K562 (cell line): ENCODE measurements around the gene CBL. TPM values are rescaled to one million over a fixed set of nuclear protein-coding genes. Genes with fewer than 3 reads are reported as not detected.

Experiments
- ERF ChIP-seq: fragments of 450-650 bp; formaldehyde crosslinking; IDR thresholded peaks from 2 replicates; pipeline ENCODE4 v1.4.0; 2020; ENCODE audit warnings: mild to moderate bottlenecking, mixed read lengths
- GABPA ChIP-seq: fragments of 200-800 bp; sonication (Bioruptor generic); conservative IDR thresholded peaks from 2 replicates; pipeline ENCODE4 v1.6.1; 2016; ENCODE audit warnings: low read depth, missing genetic modification characterization, missing compliant biosample characterization
- NR2C1 ChIP-seq, 2 experiments: fragments of 450-650 bp; IDR thresholded peaks; 2 replicates each; pipeline ENCODE4 v1.6.1; 2017; ENCODE audit warnings: mild to moderate bottlenecking in 2 of 2, antibody characterized with exemption in 1 of 2, inconsistent platforms in 1 of 2, missing compliant biosample characterization in 1 of 2, missing genetic modification characterization in 1 of 2
- RB1 ChIP-seq: fragments of 450-650 bp; IDR thresholded peaks from 2 replicates; pipeline ENCODE4 v1.6.1; 2017; ENCODE audit warnings: low read depth, mild to moderate bottlenecking
- SMC3 ChIP-seq: conservative IDR thresholded peaks from 2 replicates; pipeline ENCODE4 v1.6.1; 2011; ENCODE audit warnings: low read depth, low read length, improper control_type of control experiment; ENCODE audit not compliant: insufficient read depth
- ZNF3 ChIP-seq: fragments of 250-450 bp; sonication (Bioruptor Pico); IDR thresholded peaks from 2 replicates; pipeline ENCODE4 v1.5.0; 2021; ENCODE audit warnings: mild to moderate bottlenecking, moderate library complexity
- polyA plus RNA-seq, 8 experiments: library from polyadenylated mRNA; depleted of rRNA in 4 of 8; stranded (reverse) in 5 of 8; unstranded in 3 of 8; fragments of >200 nt; fragmentation: Nextera tagmentation in 2 of 8; fragmentation: Illumina TruSeq in 1 of 8; extraction: Ambion mirVana in 2 of 8; extraction: Trizol in 1 of 8; gene quantifications; 2 replicates each; pipeline versions ENCODE4 v1.2.1 to v1.2.3, GENCODE V29; 2011 to 2014; ENCODE audit warnings: inconsistent platforms in 1 of 8, missing spikeins in 1 of 8
- total RNA-seq, 7 experiments: library from RNA; depleted of rRNA in 6 of 7; stranded (reverse); fragments of >200 nt in 6 of 7; fragmentation: Illumina TruSeq in 2 of 7; extraction: Trizol in 2 of 7; gene quantifications; 2 replicates each; pipeline versions ENCODE4 v1.2.1 to v1.2.3, GENCODE V29; 2011 to 2021; ENCODE audit warnings: low replicate concordance in 1 of 7
- TF ChIP-seq, protein P1 (sequence below), 2 experiments: fragments of 450-650 bp in 1 of 2; sonication (generic) in 1 of 2; formaldehyde crosslinking in 1 of 2; IDR thresholded peaks; 2 replicates each; pipeline versions ENCODE4 v1.7.1 to v1.9.0; 2016 to 2022; ENCODE audit warnings: inconsistent platforms in 1 of 2, mild to moderate bottlenecking in 1 of 2, missing genetic modification reagents in 1 of 2
- TF ChIP-seq, protein P2 (sequence below): fragments of 450-650 bp; IDR thresholded peaks from 2 replicates; pipeline ENCODE4 v1.6.1; 2016; ENCODE audit warnings: antibody characterized with exemption
- TF ChIP-seq, protein P3 (sequence below): fragments of 200-400 bp; formaldehyde crosslinking; IDR thresholded peaks from 2 replicates; pipeline ENCODE4 v1.6.1; 2017; ENCODE audit warnings: mild to moderate bottlenecking, low read depth, low read length, moderate library complexity
- TF ChIP-seq, protein P4 (sequence below), 2 experiments: fragments of 450-650 bp; conservative IDR thresholded peaks; 2 replicates each; pipeline ENCODE4 v1.6.1; 2017; ENCODE audit warnings: mild to moderate bottlenecking in 2 of 2, moderate library complexity in 2 of 2

The CBL gene
- total and polyA plus RNA-seq, 9 of the 15 experiments (the other 6 are each of a cell fraction or from before 2014, with no cell fraction given): 3.2 to 24.9 (median 9.9) TPM

DNA sequence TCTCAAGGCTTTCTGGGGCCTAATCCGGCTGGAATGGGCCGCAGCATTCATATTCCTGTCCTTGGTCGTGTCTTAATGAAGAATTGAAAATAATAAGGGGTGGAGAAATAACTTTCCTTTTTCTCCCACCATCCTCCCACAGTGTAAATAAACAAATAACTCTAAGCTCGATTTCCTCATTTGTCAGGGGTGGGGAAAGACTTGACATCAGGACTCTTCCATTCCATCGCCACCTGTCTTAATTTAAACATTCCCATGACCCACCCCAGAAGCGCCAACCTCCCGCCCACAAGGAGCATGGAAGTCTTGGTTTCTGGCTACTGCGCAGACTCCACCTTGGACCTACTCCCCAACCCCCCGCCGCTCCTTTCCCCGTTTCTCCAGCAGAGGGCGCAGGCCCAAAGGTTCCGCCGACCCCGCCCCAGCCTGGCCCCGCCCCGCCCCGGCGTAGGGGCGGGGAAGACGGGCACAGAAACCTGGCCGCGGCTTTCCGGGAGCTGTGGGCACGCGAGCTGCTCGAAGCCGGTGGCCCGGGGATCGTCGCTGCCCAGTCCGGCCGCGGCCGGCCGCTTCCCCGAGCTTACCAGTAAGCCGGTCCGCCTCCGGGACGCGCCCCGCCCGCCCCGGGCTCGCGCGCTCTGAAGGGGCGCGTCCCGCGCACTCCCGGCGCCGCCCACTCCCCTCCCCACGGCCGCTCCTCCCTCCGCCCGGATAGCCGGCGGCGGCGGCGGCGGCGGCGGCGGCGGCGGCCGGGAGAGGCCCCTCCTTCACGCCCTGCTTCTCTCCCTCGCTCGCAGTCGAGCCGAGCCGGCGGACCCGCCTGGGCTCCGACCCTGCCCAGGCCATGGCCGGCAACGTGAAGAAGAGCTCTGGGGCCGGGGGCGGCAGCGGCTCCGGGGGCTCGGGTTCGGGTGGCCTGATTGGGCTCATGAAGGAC is at the start of gene CBL (continued):
- TF ChIP-seq, protein P1, sequence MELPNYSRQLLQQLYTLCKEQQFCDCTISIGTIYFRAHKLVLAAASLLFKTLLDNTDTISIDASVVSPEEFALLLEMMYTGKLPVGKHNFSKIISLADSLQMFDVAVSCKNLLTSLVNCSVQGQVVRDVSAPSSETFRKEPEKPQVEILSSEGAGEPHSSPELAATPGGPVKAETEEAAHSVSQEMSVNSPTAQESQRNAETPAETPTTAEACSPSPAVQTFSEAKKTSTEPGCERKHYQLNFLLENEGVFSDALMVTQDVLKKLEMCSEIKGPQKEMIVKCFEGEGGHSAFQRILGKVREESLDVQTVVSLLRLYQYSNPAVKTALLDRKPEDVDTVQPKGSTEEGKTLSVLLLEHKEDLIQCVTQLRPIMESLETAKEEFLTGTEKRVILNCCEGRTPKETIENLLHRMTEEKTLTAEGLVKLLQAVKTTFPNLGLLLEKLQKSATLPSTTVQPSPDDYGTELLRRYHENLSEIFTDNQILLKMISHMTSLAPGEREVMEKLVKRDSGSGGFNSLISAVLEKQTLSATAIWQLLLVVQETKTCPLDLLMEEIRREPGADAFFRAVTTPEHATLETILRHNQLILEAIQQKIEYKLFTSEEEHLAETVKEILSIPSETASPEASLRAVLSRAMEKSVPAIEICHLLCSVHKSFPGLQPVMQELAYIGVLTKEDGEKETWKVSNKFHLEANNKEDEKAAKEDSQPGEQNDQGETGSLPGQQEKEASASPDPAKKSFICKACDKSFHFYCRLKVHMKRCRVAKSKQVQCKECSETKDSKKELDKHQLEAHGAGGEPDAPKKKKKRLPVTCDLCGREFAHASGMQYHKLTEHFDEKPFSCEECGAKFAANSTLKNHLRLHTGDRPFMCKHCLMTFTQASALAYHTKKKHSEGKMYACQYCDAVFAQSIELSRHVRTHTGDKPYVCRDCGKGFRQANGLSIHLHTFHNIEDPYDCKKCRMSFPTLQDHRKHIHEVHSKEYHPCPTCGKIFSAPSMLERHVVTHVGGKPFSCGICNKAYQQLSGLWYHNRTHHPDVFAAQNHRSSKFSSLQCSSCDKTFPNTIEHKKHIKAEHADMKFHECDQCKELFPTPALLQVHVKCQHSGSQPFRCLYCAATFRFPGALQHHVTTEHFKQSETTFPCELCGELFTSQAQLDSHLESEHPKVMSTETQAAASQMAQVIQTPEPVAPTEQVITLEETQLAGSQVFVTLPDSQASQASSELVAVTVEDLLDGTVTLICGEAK (IDR thresholded peaks at IDR 0.05): 0 out of 2 replicates have a peak, but pooled peaks have one; percentile 32
- TF ChIP-seq, protein P1 (CRISPR knock-in tag; IDR thresholded peaks at IDR 0.05): no peak
- TF ChIP-seq, protein P2, sequence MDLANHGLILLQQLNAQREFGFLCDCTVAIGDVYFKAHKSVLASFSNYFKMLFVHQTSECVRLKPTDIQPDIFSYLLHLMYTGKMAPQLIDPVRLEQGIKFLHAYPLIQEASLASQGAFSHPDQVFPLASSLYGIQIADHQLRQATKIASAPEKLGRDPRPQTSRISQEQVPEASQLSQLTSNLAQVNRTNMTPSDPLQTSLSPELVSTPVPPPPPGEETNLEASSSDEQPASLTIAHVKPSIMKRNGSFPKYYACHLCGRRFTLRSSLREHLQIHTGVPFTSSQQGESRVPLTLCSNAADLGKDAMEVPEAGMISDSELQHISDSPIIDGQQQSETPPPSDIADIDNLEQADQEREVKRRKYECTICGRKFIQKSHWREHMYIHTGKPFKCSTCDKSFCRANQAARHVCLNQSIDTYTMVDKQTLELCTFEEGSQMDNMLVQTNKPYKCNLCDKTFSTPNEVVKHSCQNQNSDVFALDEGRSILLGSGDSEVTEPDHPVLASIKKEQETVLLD: peak; percentile 68; the same call in 1 of the 2 replicates
- no peak for TF ChIP-seq ERF (CRISPR knock-in tag)
- peak; percentile 26; the same call in 1 of the 2 replicates for TF ChIP-seq NR2C1 (IDR thresholded peaks at IDR 0.05)
- TF ChIP-seq NR2C1 (tag; IDR thresholded peaks at IDR 0.05): no peak
- peak; percentile 81; the same call in 1 of the 2 replicates for TF ChIP-seq RB1
- TF ChIP-seq SMC3: peak; percentile 57
- peak; percentile 40; the same call in 1 of the 2 replicates for TF ChIP-seq GABPA (tag)
- TF ChIP-seq, protein P3, sequence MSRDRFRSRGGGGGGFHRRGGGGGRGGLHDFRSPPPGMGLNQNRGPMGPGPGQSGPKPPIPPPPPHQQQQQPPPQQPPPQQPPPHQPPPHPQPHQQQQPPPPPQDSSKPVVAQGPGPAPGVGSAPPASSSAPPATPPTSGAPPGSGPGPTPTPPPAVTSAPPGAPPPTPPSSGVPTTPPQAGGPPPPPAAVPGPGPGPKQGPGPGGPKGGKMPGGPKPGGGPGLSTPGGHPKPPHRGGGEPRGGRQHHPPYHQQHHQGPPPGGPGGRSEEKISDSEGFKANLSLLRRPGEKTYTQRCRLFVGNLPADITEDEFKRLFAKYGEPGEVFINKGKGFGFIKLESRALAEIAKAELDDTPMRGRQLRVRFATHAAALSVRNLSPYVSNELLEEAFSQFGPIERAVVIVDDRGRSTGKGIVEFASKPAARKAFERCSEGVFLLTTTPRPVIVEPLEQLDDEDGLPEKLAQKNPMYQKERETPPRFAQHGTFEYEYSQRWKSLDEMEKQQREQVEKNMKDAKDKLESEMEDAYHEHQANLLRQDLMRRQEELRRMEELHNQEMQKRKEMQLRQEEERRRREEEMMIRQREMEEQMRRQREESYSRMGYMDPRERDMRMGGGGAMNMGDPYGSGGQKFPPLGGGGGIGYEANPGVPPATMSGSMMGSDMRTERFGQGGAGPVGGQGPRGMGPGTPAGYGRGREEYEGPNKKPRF: no peak
- TF ChIP-seq, protein P4, sequence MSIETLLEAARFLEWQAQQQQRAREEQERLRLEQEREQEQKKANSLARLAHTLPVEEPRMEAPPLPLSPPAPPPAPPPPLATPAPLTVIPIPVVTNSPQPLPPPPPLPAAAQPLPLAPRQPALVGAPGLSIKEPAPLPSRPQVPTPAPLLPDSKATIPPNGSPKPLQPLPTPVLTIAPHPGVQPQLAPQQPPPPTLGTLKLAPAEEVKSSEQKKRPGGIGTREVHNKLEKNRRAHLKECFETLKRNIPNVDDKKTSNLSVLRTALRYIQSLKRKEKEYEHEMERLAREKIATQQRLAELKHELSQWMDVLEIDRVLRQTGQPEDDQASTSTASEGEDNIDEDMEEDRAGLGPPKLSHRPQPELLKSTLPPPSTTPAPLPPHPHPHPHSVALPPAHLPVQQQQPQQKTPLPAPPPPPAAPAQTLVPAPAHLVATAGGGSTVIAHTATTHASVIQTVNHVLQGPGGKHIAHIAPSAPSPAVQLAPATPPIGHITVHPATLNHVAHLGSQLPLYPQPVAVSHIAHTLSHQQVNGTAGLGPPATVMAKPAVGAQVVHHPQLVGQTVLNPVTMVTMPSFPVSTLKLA (conservative IDR thresholded peaks at IDR 0.05): peak in 1 of 2 experiments; percentile 49; a peak in 2 of 4 replicates
- TF ChIP-seq ZNF3 (CRISPR knock-in tag): no peak
